ENCODE results near the gene SHC3.

SHC3 gene

GRCh38 chr9:88996046-88996920 is 182.3 kb downstream of the SHC3 start:
- no peak for DNase-seq

GRCh38 chr9:88995627-88996026 is 183.0 kb downstream of the SHC3 start:
- DNase-seq = no peak

- no peak for DNase-seq
These were observed 183.4 kb downstream of the SHC3 start for GRCh38 chr9:88995200-88995577.

- DNase-seq = no peak
These were observed 184.0 kb downstream of the SHC3 start for GRCh38 chr9:88994469-88995199.

GRCh38 chr9:88993871-88994460 is 184.7 kb downstream of the SHC3 start:
- no peak for DNase-seq

DNA sequence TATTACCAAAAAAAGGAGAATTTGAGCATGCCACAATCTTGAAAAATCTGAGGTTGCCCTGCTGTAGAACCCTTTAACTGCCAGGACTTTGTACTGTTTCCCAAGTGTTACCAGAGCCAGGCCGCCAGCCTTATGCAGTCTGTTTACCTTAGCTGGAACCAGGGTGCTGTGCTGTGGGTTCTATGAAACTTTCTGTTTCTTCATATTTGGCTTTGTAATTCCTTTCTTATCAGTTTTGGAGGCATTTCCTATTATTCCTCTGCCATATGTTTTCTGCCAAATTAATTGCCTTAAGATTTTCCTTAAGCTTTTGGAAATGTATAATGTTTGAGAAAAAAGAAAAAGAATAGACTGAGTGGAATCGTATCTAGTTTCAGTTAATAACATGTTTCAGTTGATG is 185.3 kb downstream of the SHC3 start:
- DNase-seq = no peak

DNA sequence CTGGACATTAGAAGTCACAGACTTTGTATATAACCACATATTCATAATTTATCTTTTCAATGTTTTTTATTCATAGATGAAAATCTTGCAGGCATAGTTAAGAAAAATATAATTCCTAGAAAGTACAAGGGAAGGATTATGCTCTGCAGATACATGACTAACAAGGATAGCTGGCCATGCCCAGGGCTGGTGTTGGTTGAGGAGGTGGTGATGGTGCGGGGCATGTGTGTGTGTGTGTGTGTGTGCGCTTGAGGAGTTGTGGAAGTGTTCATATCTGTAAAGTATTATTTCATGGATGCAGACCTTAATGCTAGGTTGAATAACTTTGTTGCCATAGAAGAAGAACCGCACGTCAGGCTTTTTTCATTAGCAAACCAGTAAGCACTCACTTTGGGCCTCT is 186.1 kb downstream of the SHC3 start:
- DNase-seq = no peak

- no peak for DNase-seq
These were observed 187.3 kb downstream of the SHC3 start, which contains the start of gene S1PR3 for GRCh38 chr9:88991066-88992034. TSS of gene S1PR3 (plus strand) at chr9:88991468. CDS start at chr9:89001201, 9,733 bp downstream.

DNA sequence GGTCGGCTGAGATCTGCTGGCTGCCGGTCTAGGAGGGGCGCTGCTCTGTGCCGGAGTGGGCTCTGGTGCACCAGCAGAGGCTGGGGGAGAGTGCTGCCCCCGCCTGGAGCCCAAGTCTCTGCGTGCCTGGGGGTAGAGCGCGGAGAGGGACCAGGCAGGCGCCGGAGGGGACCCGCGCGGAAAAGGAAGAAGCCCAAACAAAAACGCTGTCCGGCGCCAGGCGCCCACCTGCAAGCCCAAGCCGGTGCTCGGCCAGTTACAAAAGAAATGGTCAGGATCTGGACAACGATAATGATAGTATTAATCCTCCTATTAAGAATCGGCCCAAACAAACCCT is 187.9 kb downstream of the SHC3 start:
- DNase-seq = no peak

DNA sequence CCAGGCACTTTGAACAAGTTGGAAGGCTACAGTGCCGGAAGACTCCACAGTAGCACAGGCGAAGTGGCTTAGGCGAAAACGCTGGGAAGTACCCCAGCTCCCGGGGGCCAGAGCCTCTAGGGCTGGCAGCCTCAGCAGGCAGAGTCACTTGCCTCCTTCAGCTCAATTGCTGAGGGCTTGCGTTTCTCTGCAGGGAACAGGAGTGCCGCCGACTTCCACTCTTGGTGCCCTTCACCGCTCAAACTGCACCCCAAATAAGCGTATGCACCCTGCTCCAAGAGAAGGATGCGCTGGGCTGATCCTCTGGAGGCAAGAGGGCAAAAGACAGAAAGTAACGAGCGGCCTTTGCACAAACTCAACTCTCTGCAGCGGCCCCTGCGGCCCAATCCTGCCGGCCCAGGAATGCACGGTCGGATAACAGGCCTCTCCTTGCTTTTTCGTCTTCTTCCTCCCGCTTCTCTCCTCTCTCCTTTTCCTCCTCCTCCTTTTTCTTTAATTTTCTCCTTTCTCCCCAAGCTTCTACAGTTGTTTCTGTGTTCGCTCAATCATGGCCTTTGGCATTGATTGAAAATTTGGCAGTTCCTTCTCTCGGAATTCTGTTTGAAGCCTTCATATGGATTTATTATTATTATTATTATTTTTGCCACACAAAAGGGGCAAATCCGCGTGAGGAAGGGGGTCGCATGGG is 188.4 kb downstream of the SHC3 start:
- no peak for DNase-seq

DNA sequence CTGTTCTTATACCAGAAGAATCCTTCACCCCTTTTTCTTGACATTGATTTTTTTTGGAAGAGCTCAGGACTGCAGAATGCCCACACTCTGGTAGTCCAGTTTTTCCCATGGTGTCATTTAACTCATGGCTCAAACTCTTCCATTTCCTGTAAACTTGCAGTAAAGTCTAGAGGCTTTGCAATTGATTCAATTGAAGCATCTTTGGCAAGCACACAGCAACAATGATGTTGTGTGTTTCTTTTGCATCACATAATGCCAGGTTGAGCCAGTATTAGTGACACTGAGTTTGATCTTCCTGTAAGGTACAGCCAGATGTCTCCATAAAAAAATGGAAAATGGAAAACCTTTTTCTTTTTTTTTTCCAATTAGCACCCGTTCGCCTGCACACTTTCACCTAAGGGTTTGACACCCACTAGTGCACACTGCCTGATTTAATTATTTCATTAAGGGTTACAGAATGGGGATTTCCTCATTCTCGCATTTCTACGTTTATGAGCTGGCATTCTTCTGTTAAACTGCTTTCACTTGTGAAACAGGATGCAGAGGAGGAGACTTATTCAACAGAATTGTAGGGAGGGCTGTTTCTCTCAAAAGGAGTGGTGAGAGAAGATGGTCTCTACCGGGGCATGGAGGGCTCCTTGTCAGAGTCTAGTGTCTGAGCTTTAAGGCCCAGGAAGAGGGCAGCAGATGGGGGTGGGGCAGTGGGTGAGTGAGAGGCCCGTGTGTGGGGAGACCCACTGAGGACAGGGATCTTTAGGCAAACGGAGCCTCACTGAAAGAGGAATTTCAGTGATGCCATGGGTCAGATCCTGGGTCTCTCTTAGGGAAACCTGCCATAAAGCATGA is 189.6 kb downstream of the SHC3 start:
- peak; percentile 42 for DNase-seq

DNA sequence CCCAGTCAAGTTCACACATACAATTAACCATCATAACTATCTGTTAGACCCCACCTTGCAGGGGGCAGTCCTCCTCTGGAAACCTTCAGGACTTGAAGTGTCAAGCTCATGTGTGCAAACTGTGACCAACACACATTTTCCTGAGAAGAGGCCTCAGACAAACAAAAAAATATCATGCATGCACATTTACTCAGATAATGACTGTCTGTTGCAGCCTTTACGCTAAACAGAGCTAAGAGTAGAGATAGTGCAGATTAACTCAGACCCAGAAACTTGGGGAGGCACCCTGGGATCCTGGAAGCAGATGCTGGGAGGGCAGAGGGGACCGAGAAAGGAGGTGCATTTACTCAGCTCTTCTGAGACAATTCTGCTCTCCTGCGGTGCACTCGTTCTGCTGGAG is 191.0 kb downstream of the SHC3 start:
- no peak for DNase-seq

GRCh38 chr9:88986776-88987175 is 191.8 kb downstream of the SHC3 start:
- no peak for DNase-seq

DNA sequence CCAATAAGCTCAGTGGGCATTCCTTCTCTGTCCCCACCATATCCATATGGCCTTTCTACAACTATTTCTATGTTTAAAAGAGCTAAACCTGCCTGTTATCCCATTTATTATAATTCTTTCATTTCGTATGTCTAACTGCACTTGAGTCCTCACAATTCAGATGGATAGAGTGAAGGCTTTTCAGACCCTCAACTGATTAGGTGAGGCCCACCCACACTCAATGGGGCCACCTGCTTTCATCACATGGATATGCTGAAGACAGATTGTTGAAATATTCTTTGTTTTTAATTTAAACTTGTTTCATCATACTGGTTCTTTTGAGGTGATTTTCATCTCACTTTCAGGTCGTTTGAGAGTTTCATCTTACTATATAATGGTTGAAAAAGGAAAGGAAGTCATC is 193.0 kb downstream of the SHC3 start:
- no peak for DNase-seq

- no peak for DNase-seq
These were observed 194.1 kb downstream of the SHC3 start for GRCh38 chr9:88984543-88984883.

GRCh38 chr9:88983865-88984542 is 194.6 kb downstream of the SHC3 start:
- no peak for DNase-seq

GRCh38 chr9:88980740-88981203 is 197.8 kb downstream of the SHC3 start:
- no peak for DNase-seq

- no peak for DNase-seq
These were observed 198.8 kb downstream of the SHC3 start for GRCh38 chr9:88979791-88980190.

GRCh38 chr9:88979021-88979420 is 199.6 kb downstream of the SHC3 start:
- no peak for DNase-seq

- DNase-seq = no peak
These were observed 200.6 kb downstream of the SHC3 start for GRCh38 chr9:88978034-88978433.

DNA sequence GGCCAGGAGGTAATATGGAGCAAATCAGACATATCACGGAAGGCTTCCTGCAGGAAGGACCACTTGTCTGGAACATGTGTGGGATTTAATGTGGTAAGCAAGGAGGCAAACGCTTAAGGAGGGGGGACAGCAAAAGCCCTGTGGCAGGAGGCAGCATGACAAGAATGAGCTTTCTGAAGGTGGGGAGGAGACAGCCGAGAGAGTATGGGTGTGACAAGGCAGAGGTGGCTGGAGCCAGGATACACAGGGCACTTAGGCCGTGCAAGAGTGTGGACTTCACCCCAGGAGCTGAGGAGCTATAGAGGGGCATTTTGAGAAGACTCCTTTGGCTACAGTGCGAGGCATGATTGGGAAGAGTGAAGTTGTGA is 201.7 kb downstream of the SHC3 start:
- DNase-seq = no peak
